Activated CD8-positive, alpha-beta memory T cell treated with anti-CD3 and anti-CD28 coated beads, Interleukin-2, amount 50 U/mL, for 48 hours (primary cell): ENCODE results near the gene SH3BP5.

Experiments used
- DNase-seq: peaks from one replicate; pipeline ENCODE4 v3.0.0-alpha.2; 2020

The SH3BP5 gene

GRCh38 chr3:15271785-15272381, 60.5 kb downstream of the SH3BP5 start:
- peak; percentile 82 for DNase-seq

- peak; percentile 40 for DNase-seq
Measured at GRCh38 chr3:15271030-15271429, 61.4 kb downstream of the SH3BP5 start.

- DNase-seq: peak; percentile 88
Measured at GRCh38 chr3:15269091-15269989, 63.0 kb downstream of the SH3BP5 start.

GRCh38 chr3:15268033-15268631, 64.3 kb downstream of the SH3BP5 start:
- DNase-seq: peak; percentile 88

GRCh38 chr3:15267502-15267901, 64.9 kb downstream of the SH3BP5 start:
- peak; percentile 50 for DNase-seq

- DNase-seq: peak; percentile 44
Measured at GRCh38 chr3:15266510-15267376, 65.6 kb downstream of the SH3BP5 start.

GRCh38 chr3:15265655-15266509, 66.5 kb downstream of the SH3BP5 start:
- DNase-seq: peak; percentile 48

GRCh38 chr3:15264486-15264885, 67.9 kb downstream of the SH3BP5 start:
- DNase-seq: no peak

GRCh38 chr3:15263926-15264325, 68.5 kb downstream of the SH3BP5 start:
- no peak for DNase-seq

- peak; percentile 38 for DNase-seq
Measured at GRCh38 chr3:15263120-15263519, 69.3 kb downstream of the SH3BP5 start.

GRCh38 chr3:15262021-15262420, 70.4 kb downstream of the SH3BP5 start:
- DNase-seq: peak; percentile 50

- peak; percentile 34 for DNase-seq
Measured at GRCh38 chr3:15261274-15261673, 71.1 kb downstream of the SH3BP5 start.

- peak; percentile 33 for DNase-seq
Measured at GRCh38 chr3:15260531-15260930, 71.9 kb downstream of the SH3BP5 start.

GRCh38 chr3:15258720-15259119, 73.7 kb downstream of the SH3BP5 start:
- peak; percentile 44 for DNase-seq

- DNase-seq: no peak
Measured at GRCh38 chr3:15256861-15257341, 75.5 kb downstream of the SH3BP5 start.

- DNase-seq: no peak
Measured at GRCh38 chr3:15255215-15255614, 77.2 kb downstream of the SH3BP5 start.

GRCh38 chr3:15253023-15253697, 79.2 kb downstream of the SH3BP5 start:
- no peak for DNase-seq

- no peak for DNase-seq
Measured at GRCh38 chr3:15246186-15246585, 86.2 kb downstream of the SH3BP5 start.

GRCh38 chr3:15243822-15244482, 88.4 kb downstream of the SH3BP5 start:
- no peak for DNase-seq

- no peak for DNase-seq
Measured at GRCh38 chr3:15241341-15241740, 91.0 kb downstream of the SH3BP5 start.

- no peak for DNase-seq
Measured at GRCh38 chr3:15229262-15229661, 103.1 kb downstream of the SH3BP5 start.
